H4 (cell line): Measurements from ENCODE around the gene KCNMB2. TPM values are rescaled to one million over a fixed set of nuclear protein-coding genes. Genes with fewer than 3 reads are reported as not detected.
"Not testable (repeated sequence)": the region's sequence is repeated elsewhere in the genome, so short reads cannot be mapped to it uniquely, and the experiment has no call there.

Experiments
- DNase-seq: peaks from one replicate; pipeline ENCODE4 v3.0.0-alpha.2; 2015; ENCODE audit warnings: low spot score
- total RNA-seq: library from RNA; depleted of rRNA; stranded (reverse); fragments of >200 nt; shearing (Covaris generic); gene quantifications from 2 replicates; pipeline ENCODE4 v1.2.3, GENCODE V29; 2014

KCNMB2 gene
- total RNA-seq, 1 experiment from 2014 or later: not detected

GRCh38 chr3:178519701-178520100 lies 16.5 kb upstream of the KCNMB2 start:
- no peak for DNase-seq

- no peak for DNase-seq
These were observed 15.8 kb upstream of the KCNMB2 start for GRCh38 chr3:178520451-178520850.

- DNase-seq: no peak
These were observed 13.8 kb upstream of the KCNMB2 start for GRCh38 chr3:178522200-178523052.

GRCh38 chr3:178525251-178525650 lies 11.0 kb upstream of the KCNMB2 start:
- no peak for DNase-seq

- no peak for DNase-seq
These were observed 9.9 kb upstream of the KCNMB2 start for GRCh38 chr3:178526291-178526690.

GRCh38 chr3:178527981-178528380 lies 8.3 kb upstream of the KCNMB2 start:
- DNase-seq: no peak

GRCh38 chr3:178529606-178530225 lies 6.5 kb upstream of the KCNMB2 start:
- DNase-seq: no peak

GRCh38 chr3:178532476-178532875 lies 3.8 kb upstream of the KCNMB2 start:
- DNase-seq: no peak

GRCh38 chr3:178537122-178537705 lies 978 bp downstream of the KCNMB2 start:
- no peak for DNase-seq

GRCh38 chr3:178538056-178538455 lies 1.8 kb downstream of the KCNMB2 start:
- DNase-seq: no peak

- DNase-seq: no peak
These were observed 3.9 kb downstream of the KCNMB2 start for GRCh38 chr3:178540184-178540583.

GRCh38 chr3:178545337-178545736 lies 9.1 kb downstream of the KCNMB2 start:
- DNase-seq: no peak

GRCh38 chr3:178546079-178546478 lies 9.8 kb downstream of the KCNMB2 start:
- no peak for DNase-seq

- DNase-seq: not testable (repeated sequence)
These were observed 13.2 kb downstream of the KCNMB2 start for GRCh38 chr3:178549426-178549825.

GRCh38 chr3:178551916-178552321 lies 15.7 kb downstream of the KCNMB2 start:
- DNase-seq: peak; percentile 90

GRCh38 chr3:178558637-178559036 lies 22.4 kb downstream of the KCNMB2 start:
- DNase-seq: no peak

- no peak for DNase-seq
These were observed 24.5 kb downstream of the KCNMB2 start for GRCh38 chr3:178560759-178561158.

- DNase-seq: no peak
These were observed 25.0 kb downstream of the KCNMB2 start for GRCh38 chr3:178561239-178561638.

- no peak for DNase-seq
These were observed 26.1 kb downstream of the KCNMB2 start for GRCh38 chr3:178562143-178562946.

GRCh38 chr3:178562947-178563232 lies 26.7 kb downstream of the KCNMB2 start:
- no peak for DNase-seq

GRCh38 chr3:178567611-178568010 lies 31.4 kb downstream of the KCNMB2 start:
- DNase-seq: no peak

GRCh38 chr3:178568155-178568731 lies 32.0 kb downstream of the KCNMB2 start:
- DNase-seq: no peak
